HG03432 (cell line): Measurements from ENCODE around the gene SPIN1.

Experiments used
- ATAC-seq: cut with Tn5 transposase; IDR thresholded peaks from one replicate; pipeline ENCODE4 v1.9.1; 2021; ENCODE audit warnings: mild to moderate bottlenecking, moderate library complexity; ENCODE audit not compliant: unreplicated experiment

Gene SPIN1

GRCh38 chr9:88488166-88488565 lies 99.9 kb downstream of the SPIN1 start:
- ATAC-seq: no peak

DNA sequence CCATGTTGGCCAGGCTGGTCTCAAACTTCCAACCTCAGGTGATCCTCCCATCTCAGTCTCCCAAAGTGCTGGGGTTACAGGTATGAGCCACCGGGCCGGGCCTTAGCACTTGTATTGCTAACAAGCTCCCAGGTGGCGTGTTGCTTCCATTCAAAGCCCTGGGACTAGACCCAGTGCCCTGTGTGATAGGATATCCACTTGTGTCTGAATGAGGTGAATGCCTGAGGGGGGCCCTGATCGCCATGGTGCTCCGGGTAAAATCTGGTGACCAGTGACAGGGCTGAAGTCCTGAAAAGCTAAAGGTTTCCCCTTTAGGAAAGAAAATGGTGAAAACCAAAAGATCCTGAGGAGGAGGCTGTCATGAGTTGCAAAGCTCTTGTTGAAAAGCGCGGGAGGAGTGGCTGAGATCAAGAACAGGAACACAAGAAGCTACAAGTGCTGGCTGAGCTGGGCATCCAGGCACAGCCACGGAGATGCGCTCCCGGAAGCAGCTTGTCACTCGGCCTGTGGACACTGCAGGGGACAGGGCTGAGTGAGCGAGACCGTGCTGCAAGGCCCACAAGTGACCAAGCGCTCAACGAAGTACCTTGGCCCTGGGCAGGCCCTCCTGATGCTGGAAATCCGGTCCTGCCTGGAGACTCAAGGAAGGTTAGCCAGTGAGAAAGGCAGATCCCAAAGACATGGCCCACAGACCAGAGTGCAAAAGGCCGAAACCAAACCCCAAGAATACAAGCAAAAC lies 106.9 kb downstream of the SPIN1 start:
- no peak for ATAC-seq

DNA sequence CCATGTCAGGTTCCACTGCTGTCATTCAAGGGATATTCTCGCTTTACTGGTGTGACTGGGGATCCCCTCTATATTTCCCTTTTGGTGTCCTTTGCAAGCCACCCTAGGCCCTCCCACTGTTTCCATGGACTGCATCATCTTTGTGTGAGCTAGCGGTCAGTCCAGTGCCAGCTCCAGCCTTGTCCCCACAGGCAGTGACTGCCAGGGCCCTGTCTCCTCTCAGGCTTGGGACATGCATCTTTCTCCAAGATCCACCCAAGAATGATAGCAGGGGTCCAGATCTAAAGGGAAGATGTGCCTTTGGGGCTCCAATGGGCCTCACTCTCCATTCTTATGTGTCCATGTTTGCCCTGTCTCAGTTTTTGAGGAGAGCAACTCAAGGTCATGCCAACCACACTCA lies 109.0 kb downstream of the SPIN1 start:
- no peak for ATAC-seq

DNA sequence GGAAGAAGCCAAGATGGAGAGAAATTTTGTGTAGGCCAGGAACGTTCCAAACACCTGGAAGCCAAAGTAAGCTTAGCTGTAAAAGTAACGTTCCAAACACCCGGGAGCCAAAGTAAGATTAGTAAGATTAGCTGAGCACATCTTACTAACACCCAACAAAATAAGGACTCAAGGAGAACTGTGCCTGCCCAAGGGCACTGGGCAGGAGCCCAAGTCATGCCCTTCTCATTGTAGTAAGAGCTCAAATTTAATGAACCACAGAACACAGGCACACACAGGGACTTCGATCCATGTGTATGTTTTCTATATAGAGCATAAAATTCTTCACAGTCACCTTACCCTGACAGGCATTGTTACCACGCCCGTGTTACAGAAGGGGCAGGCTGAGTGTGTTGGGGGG lies 110.6 kb downstream of the SPIN1 start:
- no peak for ATAC-seq

- ATAC-seq: no peak
Measured at GRCh38 chr9:88501086-88501485, 112.8 kb downstream of the SPIN1 start.

- ATAC-seq: no peak
Measured at GRCh38 chr9:88502552-88503034, 114.3 kb downstream of the SPIN1 start.

DNA sequence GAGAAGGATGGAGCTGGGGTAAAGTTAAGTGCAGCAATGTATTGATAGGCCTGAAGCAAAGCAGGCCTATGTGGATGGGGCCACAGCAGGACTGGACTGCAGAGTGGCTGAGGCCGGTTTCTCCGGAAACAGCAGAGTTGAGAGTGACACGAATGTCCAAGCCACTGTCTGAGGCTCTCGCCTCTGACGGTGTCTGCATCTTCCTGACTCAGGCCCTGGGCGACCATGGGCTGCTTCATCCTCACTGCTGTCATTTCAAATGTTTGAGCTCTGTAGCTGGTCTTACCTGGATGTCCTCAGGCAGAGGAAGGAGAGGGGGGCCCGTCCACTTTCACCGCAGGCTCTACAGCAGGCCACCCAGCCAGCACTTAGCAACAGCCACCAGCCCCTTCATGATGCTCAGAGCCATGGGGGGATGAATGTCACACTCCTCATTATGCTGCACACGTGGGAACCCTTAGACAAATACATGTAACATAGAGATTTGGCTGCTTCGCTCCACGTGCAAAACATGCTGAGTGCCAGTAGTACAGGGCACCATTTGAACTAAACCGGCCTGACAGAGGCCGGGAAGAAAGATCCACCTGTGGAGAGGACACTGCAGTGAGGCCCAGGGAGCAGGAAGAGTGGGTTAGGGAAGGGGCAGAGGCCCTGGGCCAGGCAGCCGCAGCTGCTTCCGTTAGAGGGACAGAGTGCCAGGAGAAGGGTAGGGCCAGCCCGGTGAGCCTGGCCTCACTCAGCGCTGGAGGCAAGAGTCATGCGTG lies 115.0 kb downstream of the SPIN1 start:
- no peak for ATAC-seq

GRCh38 chr9:88503845-88504764 lies 115.9 kb downstream of the SPIN1 start:
- no peak for ATAC-seq

DNA sequence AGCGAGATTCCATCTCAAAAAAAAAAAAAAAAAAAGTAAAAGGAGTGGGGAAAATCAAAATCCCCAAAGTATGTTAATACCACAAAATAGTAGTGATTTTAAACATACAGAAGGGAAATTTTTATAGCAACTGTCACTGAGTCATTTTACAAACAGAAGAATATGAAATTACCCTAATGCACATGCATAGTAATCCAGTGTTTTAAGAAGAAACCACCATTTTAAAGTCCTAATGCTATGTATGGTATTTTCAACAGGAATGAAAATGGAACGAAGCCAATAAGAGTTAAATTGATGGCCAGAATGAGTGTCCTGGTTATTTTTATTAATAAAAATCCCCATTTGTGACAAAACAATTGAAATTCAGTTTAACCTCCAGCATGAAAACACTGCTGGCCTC lies 120.1 kb downstream of the SPIN1 start:
- ATAC-seq: no peak

DNA sequence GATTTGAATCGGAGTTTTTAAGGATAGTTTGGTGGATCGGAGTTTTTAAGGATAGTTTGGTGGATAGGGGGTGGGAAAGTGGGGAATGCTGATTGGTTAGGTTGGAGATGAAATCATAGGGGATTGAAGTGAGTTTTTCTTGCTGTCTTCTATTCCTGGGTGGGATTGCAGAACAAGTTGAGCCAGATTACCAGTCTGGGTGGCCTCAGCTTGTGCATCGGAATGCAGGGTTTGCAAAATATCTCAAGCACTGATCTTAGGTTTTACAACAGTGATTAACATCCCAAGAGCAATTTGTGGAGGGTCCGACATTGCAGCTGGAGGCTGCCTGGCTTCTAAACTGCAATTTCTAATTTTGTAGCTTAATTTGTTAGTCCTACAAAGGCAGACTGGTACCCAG lies 123.7 kb downstream of the SPIN1 start:
- no peak for ATAC-seq

DNA sequence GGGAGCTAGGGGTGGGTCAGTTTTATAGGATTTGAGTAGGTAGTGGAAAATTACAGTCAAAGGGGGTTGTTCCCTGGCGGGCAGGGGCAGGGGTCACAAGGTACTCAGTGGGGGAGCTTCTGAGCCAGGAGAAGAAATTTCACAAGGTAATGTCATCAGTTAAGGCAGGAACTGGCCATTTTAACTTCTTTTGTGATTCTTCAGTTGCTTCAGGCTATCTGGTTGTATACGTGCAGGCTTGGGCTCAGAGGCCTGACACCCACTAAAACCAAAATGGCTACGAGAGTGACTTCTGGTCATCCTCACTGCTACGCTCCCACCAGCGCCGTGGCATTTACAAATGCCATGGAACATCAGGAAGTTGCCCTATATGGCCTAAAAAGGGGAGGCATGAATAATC lies 126.0 kb downstream of the SPIN1 start:
- ATAC-seq: no peak

DNA sequence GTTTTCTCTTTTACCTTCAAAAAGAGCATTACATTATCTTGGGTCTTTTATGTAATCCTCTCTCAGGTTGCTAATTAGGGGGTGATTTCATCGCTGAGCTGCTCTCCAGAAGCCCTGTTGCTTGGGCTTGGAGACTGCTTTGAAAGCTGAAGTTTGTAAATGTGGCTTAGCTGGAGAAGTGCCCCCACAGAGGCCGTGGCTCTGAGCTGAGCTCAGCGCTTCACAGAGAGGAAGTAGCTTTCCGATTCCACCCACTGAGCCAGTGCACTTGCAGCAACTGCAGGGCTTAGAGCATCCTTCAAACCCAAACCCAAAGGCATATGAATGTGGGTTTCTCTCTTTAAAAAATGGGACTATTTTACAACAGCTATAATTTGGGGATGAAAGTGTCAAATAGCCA lies 133.1 kb downstream of the SPIN1 start:
- ATAC-seq: no peak

GRCh38 chr9:88522360-88522759 lies 134.1 kb downstream of the SPIN1 start:
- ATAC-seq: no peak

GRCh38 chr9:88523056-88523455 lies 134.8 kb downstream of the SPIN1 start:
- no peak for ATAC-seq

DNA sequence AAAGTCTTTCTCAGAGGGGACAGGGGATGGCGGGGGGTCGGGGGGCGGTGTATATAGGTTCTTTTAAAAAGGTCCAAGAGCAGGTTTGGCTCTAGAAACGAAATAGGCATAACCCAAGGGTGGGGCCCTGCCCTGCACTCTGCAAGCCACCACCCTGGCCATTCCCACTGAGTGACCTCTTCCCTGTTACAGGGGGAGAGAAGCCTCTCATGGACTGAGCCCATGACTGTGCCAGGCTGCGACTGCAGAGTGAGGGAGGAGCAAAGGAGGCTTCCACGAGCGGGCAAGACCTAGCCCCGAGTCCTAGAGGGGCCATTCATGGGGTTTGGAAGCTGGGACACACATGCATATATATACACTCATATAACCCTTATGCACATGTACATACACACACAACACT lies 136.7 kb downstream of the SPIN1 start:
- no peak for ATAC-seq

DNA sequence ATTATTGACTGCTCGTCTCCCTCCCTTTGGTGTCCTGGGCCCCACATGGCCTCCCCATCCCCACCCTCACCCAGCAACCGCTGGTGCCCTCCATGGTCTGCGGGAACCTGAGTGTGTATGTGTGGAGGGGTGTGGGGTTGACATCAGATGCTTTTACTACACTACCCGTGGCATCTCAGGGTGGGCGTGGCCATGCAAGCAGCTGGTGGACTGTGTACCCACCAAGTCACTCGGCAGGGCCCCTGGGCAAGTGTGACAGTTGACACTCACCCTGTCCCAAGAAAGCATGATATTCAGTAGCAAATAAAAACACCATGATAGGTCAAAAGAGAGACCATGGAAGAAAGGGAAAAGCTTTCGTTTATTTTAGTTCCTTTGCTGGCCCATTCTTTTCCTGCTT lies 139.4 kb downstream of the SPIN1 start:
- no peak for ATAC-seq
